Stimulated activated CD8-positive, alpha-beta memory T cell treated with anti-CD3 and anti-CD28 coated beads, Interleukin-2, amount 100 ng/mL, for 1 hour (primary cell): ENCODE measurements around the gene ANKHD1.

ENCODE experiments used
- DNase-seq, 2 donors: peaks; one replicate each; pipeline ENCODE4 v3.0.0-alpha.2; 2020; ENCODE audit warnings: low read depth in 2 of 2

Gene ANKHD1

DNA sequence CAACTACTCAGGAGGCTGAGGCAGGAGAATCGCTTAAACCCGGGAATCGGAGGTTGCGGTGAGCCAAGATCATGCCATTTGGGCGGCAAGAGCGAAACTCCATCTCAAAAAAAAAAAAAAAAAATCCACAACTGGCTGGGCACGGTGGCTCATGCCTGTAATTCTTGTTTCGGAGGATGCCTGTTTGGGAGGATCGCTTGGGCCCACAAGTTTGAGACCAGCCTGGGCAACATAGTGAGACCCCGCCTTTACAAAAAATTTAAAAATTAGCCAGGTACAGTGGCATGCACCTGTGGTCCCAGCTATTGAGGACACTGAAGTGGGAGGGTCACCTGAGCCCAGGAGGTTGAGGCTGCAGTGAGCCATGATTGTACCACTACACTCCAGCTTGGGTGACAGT is 144.0 kb downstream of the ANKHD1 start:
- no peak for DNase-seq

GRCh38 chr5:140546851-140547507 is 145.3 kb downstream of the ANKHD1 start:
- no peak for DNase-seq

GRCh38 chr5:140547508-140548299 is 146.1 kb downstream of the ANKHD1 start, which contains the start of gene EIF4EBP3:
EIF4EBP3 (plus strand) TSS chr5:140547662; CDS start chr5:140547738, 76 bp downstream.
- DNase-seq: peak; percentile 62 to 72

DNA sequence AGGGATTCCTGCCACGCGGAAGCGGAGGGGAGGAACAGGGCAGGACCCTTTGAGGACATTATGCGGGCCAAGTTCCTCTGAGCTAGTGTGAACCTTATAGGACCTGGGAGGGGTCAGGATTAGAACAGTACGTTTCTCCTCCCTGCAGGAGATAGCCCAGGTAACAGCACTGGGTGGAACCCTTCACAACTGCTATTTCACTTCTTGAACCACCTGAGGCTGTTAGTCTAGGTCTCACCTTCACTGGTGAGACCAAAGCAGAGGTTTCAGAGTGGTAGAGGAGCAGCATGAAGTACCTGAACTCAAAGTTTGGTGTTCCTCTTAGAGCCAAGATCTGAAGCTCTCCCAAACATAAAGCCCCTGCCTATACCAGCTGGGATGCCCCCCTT is 146.7 kb downstream of the ANKHD1 start:
- DNase-seq: no peak

- no peak for DNase-seq
Measured at GRCh38 chr5:140548791-140549190, 147.2 kb downstream of the ANKHD1 start.

DNA sequence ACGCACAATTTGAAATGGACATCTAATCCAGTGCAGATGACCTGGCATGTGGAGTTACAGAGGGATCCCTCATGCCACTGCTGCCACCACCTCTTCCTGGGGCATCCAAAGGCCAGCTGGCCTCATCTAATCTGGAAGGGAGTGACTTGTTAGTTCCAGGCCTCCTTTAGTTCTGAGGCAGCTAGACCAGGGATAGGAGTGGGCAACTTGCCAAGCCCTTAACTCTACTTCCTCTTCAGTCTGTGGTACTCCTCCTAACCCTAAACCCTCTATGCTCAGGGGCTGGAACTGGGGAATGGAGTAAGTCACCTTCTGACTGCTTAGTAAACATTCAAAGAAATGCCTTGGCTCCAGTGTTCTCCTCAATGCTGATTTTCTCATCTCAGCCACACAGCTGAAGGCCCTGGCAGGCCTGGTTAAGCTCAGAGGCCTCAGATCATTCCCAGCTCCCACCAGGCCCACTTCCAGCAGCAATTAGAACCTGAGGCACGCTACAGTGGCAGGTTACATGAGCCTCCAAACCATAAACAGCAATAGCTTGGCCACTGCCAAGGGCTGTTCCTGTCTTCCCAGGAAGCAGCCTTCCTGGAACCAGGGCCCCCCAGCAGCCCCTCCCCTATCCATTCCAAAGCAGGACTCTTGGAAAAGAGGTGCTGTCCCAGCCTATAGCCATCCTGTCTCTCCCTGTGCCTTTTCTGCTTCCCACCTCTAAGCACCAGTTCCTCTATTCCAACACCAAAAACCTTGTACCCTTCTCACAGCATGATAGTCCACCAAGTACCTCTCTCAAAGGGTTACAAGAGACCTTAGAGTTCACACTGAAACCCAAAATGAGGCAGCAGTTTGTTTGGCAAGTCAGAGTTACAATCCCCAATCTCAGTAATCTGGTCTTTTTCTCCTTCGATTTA is 147.9 kb downstream of the ANKHD1 start:
- no peak for DNase-seq

- no peak for DNase-seq
Measured at GRCh38 chr5:140550147-140551079, 148.8 kb downstream of the ANKHD1 start.

DNA sequence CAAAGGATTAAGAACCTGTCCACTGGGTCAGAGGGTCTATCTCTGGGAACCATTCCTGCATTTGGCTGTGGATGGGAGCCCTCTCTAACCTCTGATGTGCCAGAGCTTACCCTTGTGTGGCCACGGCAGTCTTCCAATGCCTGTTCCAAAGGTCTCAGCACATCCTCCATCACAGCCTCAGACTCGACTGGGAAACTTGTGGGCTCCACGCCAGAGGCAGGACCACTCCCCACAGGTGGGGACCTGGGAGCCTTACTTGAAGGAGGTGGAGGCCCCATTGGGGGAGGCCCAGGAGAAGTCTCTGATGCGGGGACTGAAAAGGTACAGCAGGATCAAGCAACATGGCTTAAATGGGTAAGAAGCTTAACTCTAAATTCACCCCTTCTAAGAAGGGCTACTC is 150.2 kb downstream of the ANKHD1 start:
- no peak for DNase-seq

GRCh38 chr5:140553657-140554056 is 152.0 kb downstream of the ANKHD1 start:
- DNase-seq: no peak

DNA sequence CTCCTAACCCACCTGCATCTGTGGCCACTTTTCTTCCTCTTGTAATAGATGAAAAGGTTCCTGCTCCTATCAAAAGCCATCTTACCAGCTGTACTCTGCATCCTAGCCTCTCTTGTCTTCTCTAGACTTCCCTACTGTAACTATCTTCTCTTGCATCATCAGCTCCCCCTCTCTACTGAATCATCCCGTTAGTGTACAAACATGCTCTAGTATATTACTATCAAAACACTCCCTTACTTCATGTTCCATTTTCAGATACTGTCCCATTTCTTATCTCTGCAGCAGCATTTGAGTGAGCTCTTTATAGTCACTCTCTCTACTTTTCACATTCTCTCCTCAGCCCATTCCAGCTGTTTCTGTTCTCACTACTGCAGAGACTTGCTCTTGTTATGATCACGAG is 152.8 kb downstream of the ANKHD1 start:
- DNase-seq: no peak

DNA sequence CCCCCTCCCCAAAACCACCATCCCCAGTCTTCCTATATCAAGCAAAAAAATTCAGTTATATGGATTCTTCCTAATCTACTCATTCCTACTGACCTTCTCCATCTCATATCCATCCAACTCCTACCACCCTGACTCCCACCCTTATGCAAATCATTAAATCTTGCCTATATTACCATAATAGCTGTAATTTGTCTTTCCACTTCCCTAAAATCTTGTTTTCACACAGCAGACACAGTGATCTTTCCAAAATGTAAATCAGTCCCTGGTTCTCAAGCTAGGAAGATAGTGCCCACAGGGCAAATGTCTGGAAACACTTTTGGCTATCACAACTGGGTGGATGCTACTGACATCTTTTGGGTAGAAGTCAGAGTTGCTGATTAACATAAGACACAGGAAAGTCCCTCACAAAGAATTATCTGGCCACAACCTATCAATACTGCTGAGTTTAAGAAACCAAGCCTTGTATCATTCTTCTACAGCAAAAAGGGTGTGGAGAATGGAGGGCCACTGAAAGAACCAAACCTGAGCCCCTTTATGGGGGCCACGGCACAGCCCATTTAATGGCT is 154.2 kb downstream of the ANKHD1 start:
- DNase-seq: no peak

DNA sequence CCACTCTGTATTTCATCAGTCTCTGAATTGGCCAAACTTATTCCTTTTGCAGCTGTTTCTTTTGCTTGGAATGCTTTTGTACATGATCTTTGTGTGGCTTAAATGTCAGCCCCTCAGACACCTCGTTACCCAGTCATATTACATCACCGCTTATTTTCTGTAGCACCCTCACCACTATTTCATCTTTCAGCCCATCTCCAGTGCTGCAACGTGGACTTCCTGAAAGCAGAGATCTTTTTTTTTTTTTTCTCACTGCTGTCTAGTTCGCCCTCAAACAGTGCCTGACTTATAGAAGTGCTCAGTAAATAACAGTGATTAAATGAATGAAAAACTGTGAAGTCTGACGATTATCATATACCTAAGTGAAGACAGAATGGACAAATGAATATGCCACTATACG is 154.8 kb downstream of the ANKHD1 start:
- DNase-seq: no peak

DNA sequence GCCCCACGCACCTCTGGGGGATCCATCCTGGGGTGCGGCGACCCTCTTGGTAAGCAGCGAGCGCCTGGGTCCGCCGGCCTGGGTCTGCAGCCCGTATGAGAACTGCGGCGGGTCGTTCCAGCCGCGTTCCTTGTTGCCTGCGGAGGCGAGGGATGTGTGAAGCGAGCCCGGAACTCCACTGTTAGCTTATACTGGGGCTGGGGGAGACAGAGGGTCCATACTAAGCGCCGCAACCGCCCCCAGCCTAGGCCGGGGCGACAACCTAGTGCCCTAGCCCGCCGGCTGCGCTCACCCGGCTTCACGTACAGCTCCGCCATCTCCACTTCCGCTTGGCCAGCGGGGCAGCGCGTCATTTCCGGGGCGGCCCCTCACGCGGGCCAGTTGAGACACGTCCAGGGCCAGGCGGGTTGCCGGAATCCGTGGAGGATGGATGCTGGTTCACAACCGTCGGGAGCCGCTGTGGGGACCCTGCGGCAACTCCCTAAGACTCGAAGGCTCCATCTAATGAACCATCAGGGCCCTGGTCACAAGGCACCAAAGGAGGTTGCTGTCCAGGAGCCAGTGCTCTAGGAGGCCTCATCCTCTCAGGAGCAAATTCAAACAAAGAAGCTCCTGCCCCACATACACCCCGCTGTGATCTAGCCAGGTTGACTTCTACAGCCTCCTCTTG is 155.6 kb downstream of the ANKHD1 start, which contains the start of gene SRA1:
Gene SRA1 (minus strand): TSS at position 338 of the 670 bp plus-strand sequence. CDS start 21 bp downstream, at position 317.
- peak; percentile 64 to 66 for DNase-seq

GRCh38 chr5:140557965-140558364 is 156.3 kb downstream of the ANKHD1 start:
- DNase-seq: no peak

DNA sequence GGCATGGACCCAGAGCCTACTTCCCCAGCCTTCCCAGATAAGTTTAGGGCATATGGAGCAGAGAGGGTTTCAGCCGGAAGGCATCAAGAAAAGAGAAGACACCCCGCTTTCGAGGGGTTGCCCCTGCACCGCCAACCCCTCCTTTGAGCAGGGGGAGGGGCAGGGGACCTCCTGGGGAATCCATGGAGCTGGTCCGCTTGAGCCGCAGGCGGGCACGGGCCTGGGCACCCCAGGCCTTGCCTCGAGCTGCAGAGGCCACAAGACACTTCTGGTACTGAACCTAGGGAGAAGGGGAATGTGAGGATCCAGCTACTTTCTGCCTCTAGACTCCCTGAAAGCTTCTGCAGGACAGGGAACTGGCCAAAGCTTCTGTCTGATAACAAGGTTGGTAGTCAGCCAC is 156.9 kb downstream of the ANKHD1 start:
- DNase-seq: no peak

DNA sequence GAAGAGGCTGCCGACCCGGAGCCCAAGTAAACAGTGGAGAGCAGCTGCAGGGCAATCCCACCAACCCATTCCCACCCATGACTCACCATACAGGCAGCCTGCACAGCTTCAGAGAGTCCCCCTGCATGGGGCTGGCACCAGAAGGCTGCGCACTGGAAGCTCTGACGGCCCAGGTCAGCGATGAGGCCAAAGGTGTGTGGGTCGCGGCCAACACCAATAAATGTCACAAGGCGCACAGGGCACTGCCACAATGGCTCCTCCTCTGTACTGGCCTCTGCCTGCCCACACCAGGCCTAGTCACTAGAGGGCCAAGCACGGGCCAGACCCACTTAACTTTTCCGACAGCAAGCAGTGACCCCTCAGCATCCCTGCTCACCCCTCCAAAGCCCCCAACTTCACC is 158.6 kb downstream of the ANKHD1 start:
- no peak for DNase-seq

DNA sequence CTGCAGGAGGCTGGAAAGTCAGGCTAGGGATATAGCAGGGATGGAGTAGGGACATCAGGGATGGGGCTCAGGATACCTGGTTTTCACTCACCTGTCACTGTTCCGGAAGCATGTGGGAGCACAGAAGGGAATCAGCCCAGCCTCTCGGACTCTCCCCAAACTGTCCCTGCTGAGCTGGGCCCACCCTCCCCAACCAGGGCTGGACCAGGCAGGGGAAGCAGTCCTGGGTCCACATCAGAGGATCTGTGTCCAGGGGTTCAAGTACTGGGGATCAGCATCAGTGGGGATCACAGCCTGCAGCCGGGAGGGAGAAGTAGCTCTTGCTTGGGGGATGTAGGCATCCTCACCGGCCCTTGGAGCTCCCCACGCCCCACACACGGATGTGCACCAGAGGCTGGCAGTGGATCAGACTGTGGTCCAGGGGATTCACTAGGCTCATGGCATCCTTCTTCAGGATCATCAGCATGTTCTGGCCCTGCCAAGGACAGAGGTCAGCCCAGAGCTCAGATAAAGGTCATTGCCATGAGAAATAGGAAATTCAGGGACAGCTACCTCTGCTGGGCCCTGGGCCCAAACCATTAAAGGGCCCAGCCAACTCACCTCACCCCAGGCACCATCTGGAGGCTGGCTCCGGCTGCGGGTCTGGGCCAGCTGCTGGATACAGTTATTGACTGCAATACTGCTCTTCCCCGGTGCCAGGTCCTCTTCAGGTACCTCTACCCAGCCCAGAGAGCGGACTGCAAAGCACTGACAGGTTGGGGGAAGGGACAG is 160.3 kb downstream of the ANKHD1 start:
- no peak for DNase-seq

- no peak for DNase-seq
Measured at GRCh38 chr5:140563596-140563995, 162.0 kb downstream of the ANKHD1 start.
